ENCODE data around the gene POLR3B.

POLR3B gene

DNA sequence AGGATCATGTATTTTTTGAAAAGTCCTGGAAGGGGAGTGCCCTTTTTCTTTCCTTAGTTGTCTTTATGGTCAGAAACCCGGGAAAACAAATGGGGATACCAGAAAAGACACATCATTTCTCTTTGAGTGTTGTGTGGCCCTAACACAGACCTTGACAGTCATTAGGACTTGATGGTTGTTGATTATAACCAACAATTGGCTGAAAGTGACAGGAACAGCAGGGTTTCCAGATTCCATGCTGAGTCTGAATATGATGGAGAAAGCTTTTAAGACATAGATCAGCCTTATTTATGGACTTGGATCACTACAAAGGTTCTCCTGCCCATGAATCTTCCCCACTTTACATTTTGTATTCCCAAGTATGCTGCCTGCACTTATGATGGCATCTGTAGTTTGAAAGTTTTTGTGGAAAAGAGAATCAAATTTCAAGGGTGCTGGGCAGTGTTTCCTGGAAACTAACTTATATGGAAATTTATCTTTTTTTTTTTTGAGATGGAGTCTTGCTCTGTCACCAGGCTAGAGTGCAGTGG is 30.4 kb downstream of the POLR3B start:
- no peaks in the 10 kb centered on the region for H3K27me3 ChIP-seq (ENCODE audit: control insufficient read depth, low read length)
- no peak overlapping the region for H3K4me2 ChIP-seq (ENCODE audit: low read length)
- no peaks in the 10 kb centered on the region for H3K9me2 ChIP-seq (replicated peaks; ENCODE audit: control insufficient read depth, low read length)
- H3K4me3 ChIP-seq (ENCODE audit: low read length), result no peak overlapping the region
- H3K79me2 ChIP-seq (ENCODE audit: control insufficient read depth, low read length), result no peaks in the 10 kb centered on the region
- no peaks in the 10 kb centered on the region for H4K20me1 ChIP-seq (ENCODE audit: control insufficient read depth, insufficient read depth, low read depth, low read length)
- no peak for TF ChIP-seq EZH2phosphoT487 (IDR thresholded peaks at IDR 0.05; ENCODE audit: borderline replicate concordance, low read length)
- no peak for TF ChIP-seq CTCF (IDR thresholded peaks at IDR 0.05; ENCODE audit: low read depth, low read length, poor library complexity, severe bottlenecking)
- H3K27ac ChIP-seq (ENCODE audit: low read depth, low read length), result no peak overlapping the region
- peaks cover 11% of the 10 kb centered on the region for H3K36me3 ChIP-seq (ENCODE audit: control insufficient read depth, low read length)
- no peaks in the 10 kb centered on the region for H3F3A ChIP-seq (ENCODE audit: control insufficient read depth, insufficient read depth)
- no peaks in the 10 kb centered on the region for H3K4me1 ChIP-seq (ENCODE audit: control insufficient read depth, low read length)
- H3K9me3 ChIP-seq (ENCODE audit: control insufficient read depth, insufficient read depth, low read length), result no peaks in the 10 kb centered on the region

GRCh38 chr12:106389151-106389550 is 31.6 kb downstream of the POLR3B start:
- Histone ChIP-seq H3K4me2 (ENCODE audit: low read length) (no peak overlapping the region), H4K20me1 (ENCODE audit: control insufficient read depth, insufficient read depth, low read depth, low read length) (no peaks in the 10 kb centered on the region), H3K9me2 (replicated peaks; ENCODE audit: control insufficient read depth, low read length) (no peaks in the 10 kb centered on the region), H3K9me3 (ENCODE audit: control insufficient read depth, insufficient read depth, low read length) (no peaks in the 10 kb centered on the region), H3K36me3 (ENCODE audit: control insufficient read depth, low read length) (peaks cover 20% of the 10 kb centered on the region), H3K4me3 (ENCODE audit: low read length) (no peak overlapping the region), H3K79me2 (ENCODE audit: control insufficient read depth, low read length) (no peaks in the 10 kb centered on the region), H3K27me3 (ENCODE audit: control insufficient read depth, low read length) (no peaks in the 10 kb centered on the region), H3K4me1 (ENCODE audit: control insufficient read depth, low read length) (no peaks in the 10 kb centered on the region), H3K27ac (ENCODE audit: low read depth, low read length) (no peak overlapping the region), H3F3A (ENCODE audit: control insufficient read depth, insufficient read depth) (no peaks in the 10 kb centered on the region)
- no peak for TF ChIP-seq EZH2phosphoT487 (IDR thresholded peaks at IDR 0.05; ENCODE audit: borderline replicate concordance, low read length)
- no peak for TF ChIP-seq CTCF (IDR thresholded peaks at IDR 0.05; ENCODE audit: low read depth, low read length, poor library complexity, severe bottlenecking)

DNA sequence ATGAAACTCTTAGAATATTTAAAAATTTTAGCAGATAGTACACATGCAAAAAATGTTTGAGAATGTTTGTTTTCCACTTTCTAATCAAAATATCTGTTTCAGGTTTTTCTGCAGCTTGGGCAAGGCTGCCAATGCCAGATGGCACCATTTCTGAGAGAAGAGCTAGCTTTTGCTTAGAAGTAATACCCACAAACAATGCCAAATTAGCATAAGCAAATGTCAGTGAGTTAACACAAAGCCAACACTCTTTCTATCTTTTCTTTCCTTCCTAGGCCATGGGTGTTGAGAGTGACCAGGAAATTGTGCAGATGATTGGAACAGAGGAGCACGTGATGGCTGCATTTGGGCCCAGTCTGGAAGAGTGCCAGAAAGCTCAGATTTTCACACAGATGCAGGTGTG is 35.2 kb downstream of the POLR3B start:
- no peaks in the 10 kb centered on the region for H3K9me3 ChIP-seq (ENCODE audit: control insufficient read depth, insufficient read depth, low read length)
- H3K9me2 ChIP-seq (replicated peaks; ENCODE audit: control insufficient read depth, low read length), result no peaks in the 10 kb centered on the region
- H3K79me2 ChIP-seq (ENCODE audit: control insufficient read depth, low read length), result no peaks in the 10 kb centered on the region
- H3K27me3 ChIP-seq (ENCODE audit: control insufficient read depth, low read length), result no peaks in the 10 kb centered on the region
- TF ChIP-seq CTCF (IDR thresholded peaks at IDR 0.05; ENCODE audit: low read depth, low read length, poor library complexity, severe bottlenecking), result no peak
- no peak for TF ChIP-seq EZH2phosphoT487 (IDR thresholded peaks at IDR 0.05; ENCODE audit: borderline replicate concordance, low read length)
- H3K4me2 ChIP-seq (ENCODE audit: low read length), result no peak overlapping the region
- no peaks in the 10 kb centered on the region for H3F3A ChIP-seq (ENCODE audit: control insufficient read depth, insufficient read depth)
- H3K4me1 ChIP-seq (ENCODE audit: control insufficient read depth, low read length), result no peaks in the 10 kb centered on the region
- peaks cover 31% of the 10 kb centered on the region for H3K36me3 ChIP-seq (ENCODE audit: control insufficient read depth, low read length)
- H3K4me3 ChIP-seq (ENCODE audit: low read length), result no peak overlapping the region
- no peaks in the 10 kb centered on the region for H4K20me1 ChIP-seq (ENCODE audit: control insufficient read depth, insufficient read depth, low read depth, low read length)
- no peak overlapping the region for H3K27ac ChIP-seq (ENCODE audit: low read depth, low read length)

Measured in DOHH2 (cell line).